Measurements from ENCODE around the gene PABPN1L. TPM values are rescaled to one million over a fixed set of nuclear protein-coding genes. Genes with fewer than 3 reads are reported as not detected.

Gene PABPN1L
- total RNA-seq, 2 donors from 2014 or later, result not detected

DNA sequence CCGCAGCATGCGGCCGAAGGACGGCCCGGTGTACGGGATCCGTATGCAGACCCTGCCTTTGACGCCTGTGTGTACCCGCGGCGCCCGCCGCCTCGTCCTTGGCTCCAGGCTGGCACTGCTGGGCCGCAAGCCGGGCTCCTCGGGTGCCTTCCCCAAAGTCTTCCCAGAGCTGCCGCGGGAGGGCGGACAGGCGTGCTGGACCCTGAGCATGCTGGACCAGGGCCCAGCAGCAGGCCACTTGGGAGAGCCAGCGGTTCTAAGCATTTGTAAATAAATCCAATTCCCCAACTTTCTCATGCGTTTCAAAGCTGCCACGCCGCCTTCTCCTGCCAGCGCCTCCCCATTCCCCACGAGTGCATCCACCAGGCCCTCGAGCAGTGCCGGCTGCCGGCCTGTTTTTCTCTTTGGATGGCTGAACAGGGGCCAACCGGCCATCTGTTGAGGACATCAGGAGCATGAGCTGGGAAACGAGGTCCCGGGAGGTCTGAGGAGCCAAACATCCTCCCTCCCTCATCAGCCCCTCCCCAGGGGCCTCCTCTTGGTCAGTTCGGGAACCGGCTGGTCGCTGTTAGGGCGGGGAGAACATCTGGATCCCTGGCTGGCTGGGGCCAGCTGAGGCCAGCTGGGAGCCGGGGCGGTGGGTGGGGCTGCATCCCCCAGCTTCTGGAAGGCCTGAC, 20.5 kb upstream of the PABPN1L start:
- DNase-seq (ENCODE audit: low spot score), result no peak
- intact Hi-C loops (cut with DNase I), result no loop called here

DNA sequence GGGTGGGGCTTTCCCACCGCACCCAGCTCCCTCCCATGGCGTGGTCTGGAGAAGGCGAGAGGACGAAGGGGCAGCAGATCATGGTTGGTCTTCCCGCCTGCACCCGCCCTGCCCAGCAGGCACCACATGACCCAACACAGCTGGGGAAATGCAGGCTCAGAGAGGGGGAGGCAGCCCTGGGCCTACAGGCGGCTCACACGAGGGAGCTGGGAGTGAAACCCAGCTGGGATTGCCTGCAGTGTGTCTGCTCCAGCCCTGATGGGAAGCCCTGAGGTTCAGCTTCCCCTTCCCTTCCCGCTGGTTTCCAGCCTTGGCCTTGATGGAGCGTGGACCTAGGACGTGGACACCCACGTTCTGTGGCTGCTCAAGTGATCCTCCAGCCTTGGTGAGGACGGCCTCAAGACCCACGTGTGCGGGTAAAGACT, 20.0 kb upstream of the PABPN1L start:
- no peak for DNase-seq (ENCODE audit: low spot score)
- intact Hi-C loops (cut with DNase I), result no loop called here

DNA sequence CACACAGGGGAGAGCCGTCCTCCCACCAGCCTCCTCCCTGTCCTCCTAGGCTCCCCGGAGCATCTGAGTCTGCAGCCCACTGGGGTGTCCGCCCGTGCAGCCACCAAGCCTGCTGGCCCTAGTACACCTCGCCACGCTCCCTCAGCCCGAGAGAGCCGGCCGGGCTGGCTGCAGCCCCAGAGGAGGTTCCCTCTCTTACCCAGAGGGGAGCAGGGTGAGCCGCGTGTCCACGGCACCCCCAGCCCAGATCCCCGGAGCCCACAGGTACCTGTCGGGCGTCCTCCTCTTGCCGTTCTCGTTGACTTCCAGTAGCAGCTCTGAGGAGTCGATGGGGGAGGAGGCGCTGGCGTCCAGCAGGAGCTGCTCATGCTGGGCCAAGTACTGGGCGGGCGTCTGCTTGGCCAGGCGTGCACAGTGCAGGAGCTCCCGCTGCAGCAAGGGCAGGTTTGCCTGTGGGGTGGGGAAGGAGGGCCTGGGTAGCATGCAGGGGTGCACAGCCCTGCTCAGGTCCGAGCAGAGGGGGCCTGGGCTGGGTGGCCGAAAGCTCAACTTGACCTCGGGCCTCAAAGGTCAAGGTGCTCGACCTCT, 19.3 kb upstream of the PABPN1L start:
- no peak for DNase-seq (ENCODE audit: low spot score)
- intact Hi-C loops (cut with DNase I), result no loop called here

DNA sequence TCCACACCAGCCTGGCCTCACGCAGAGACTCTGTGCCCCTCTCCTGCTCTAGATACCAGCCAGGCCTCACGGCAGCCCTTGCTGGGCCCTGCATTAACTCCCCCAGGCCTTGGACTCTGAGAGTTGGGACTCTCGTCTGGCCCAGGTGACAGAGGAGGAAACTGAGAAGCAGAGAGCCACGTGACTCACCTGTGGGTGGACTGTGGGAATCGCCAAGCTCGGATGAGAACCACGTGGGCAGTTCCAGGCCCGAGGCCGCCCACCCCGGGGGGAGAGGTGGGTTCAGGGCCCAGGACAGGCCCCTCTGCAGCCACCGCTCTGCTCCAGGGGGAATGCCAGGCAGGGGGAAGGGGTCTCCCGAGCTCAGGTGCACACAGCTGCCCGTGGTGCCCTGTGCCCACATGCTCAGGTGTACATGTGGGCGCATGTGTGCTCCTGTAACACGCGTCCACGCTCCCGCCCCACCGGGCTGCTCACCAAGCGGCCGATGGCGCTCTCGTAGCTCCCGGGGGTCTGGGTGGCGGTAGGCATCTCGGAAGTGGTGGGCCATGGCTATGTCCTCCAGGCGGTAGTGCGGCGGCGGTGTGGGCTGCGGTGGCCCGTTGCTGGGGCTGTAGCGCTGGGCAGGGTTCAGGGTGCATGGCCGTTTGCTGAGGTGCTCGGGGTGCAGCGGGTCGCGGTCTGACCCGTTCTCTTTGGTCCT, 18.3 kb upstream of the PABPN1L start:
- DNase-seq (ENCODE audit: low spot score), result no peak
- intact Hi-C loops (cut with DNase I), result no loop called here

DNA sequence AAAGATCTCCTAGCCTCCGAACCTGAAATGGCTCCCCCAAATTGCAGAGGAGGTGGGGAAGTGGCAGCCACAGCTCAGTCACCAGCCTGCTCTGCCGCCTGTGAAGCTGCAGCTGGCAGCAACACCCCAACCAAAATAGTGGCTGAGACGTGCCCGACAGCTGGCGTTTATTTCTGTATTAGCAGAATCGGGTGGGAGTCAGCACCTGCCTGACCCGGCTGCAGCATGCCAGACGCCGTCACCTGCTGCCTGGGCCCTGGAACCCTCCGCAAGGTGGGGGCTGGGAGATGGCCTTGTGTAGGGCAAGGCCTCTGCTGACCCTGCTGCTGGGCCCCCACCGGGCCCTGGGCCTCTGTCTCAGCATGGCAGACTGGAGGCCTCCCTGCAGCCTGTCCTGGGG, 17.5 kb upstream of the PABPN1L start:
- no peak for DNase-seq (ENCODE audit: low spot score)
- intact Hi-C loops (cut with DNase I), result no loop called here

DNA sequence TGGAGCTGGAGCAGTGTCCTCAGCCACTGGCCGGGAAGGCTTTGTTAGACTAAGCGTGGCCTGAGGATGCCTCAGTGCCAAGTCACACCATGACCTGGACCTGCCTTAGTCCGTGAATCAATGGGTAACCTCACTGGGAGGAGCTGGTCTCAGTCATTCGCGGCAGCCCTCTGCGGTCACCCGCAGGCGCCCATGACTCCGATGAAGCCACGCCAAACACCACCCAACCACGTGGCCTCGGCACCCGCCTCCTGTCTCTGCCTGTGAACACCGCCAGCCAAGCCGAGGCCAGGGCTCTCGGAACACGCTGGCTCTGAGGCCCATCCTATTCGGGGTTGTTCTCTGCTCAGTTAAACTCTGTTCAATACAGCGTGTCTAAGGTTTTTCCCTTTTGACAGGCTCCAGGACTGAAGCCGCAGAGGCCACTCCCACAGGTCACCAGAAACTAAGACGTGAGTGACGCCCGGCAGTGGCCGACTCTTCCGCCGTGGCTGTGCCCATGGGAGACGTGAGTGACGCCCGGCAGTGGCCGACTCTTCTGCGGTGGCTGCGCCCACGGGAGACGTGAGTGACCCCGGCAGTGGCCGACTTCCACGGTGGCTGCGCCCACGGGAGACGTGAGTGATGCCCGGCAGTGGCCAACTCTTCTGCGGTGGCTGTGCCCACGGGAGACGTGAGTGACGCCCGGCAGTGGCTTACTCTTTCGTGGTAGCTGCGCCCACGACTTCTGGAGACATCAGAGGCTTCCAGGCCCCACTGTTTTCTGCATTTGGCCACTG, 16.8 kb upstream of the PABPN1L start:
- intact Hi-C loops (cut with DNase I), result no loop called here
- no peak for DNase-seq (ENCODE audit: low spot score)

DNA sequence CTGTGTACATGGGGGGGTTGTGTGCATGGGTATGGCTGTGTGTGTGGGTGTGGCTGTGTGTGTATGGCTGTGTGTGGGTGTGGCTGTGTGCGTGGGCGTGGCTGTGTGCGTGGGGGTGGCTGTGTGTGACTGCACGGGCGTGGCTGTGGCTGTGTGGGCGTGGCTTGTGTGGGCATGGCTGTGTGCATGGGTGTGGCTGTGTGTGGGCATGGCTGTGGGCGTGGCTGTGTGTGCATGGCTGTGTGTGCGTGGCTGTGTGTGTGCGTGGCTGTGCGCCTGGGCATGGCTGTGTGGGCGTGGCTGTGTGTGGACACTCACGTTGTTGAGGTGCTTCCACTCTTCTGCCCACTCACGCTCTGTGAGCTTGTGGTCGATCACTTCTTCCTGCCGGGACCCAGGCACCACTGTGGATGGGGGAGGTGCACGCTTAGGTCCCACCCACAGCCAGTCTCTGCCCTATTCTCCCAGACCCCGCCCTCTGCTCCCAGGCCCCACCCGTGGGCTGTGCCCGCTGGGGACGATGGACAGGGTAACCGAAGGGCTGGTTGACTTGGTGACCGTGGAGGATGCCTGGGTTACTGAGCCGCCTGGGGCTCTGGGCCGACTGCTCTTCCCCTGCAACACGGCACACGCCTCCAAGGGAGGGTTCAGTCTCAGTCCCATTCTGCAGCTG, 16.0 kb upstream of the PABPN1L start:
- DNase-seq (ENCODE audit: low spot score), result no peak
- intact Hi-C loops (cut with DNase I), result no loop called here

DNA sequence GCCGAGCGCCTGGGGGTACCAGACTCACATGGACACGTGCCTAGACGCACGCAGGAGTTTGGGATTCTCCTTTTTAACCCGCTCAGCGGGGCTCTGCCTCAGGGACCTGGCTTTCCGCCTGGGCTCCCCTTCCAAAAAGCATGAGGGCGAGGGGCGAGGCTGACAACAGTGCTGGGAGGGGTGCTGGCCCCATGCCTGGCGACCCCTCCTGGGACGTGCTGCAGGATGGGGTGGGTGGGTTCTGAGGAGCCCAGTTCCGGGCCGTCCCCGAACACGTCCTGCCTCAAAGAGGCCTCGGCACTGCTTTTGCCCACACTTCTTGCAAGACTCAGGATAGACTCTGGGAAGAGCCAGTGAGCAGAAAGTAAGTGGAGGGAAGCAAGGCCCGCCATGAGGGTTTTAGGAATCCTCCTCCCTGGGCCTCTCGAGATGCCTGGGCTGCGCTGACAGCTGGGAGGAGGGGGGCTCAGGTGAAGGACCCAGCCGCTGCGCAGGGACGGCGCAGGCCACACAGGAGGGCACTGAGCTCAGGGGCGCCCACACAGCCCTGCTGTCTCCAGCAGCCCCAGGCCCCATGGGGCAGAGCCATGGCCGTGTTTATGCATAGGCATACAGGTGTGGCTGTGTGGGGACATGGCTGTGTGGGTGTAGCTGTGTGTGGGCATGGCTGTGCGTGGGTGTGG, 15.4 kb upstream of the PABPN1L start:
- intact Hi-C loops (cut with DNase I), result no loop called here
- DNase-seq (ENCODE audit: low spot score), result no peak

DNA sequence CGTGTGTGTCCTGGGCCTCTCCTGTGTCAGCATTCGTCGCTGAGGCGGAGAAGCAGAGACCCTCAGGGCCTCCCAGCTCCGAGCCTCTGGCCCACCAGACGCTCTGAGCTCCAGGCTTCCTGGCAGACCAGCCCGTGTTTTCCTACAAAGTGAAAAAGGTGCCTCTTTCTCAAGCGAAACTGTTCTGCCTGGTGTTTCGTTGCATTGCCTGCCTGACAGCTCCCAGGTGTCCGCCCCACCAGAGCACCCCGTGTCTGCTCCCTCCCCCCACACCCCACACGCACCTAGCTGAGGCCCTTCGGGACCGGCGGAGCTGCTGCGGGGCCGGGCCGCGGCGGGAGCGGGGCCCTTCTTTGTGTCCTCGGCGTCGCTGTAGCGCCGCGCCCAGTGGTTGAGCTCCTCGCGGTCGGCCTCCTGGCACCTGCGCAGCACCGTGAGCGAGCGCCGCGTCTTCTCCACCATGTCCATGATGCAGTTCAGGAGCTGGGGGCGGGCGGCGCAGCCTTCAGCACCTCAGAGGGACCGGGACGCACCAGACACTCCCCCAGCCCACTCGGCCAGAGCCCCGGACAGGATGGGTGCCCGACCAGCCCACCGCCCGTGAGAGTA, 14.7 kb upstream of the PABPN1L start:
- DNase-seq (ENCODE audit: low spot score), result no peak
- intact Hi-C loops (cut with DNase I), result no loop called here

DNA sequence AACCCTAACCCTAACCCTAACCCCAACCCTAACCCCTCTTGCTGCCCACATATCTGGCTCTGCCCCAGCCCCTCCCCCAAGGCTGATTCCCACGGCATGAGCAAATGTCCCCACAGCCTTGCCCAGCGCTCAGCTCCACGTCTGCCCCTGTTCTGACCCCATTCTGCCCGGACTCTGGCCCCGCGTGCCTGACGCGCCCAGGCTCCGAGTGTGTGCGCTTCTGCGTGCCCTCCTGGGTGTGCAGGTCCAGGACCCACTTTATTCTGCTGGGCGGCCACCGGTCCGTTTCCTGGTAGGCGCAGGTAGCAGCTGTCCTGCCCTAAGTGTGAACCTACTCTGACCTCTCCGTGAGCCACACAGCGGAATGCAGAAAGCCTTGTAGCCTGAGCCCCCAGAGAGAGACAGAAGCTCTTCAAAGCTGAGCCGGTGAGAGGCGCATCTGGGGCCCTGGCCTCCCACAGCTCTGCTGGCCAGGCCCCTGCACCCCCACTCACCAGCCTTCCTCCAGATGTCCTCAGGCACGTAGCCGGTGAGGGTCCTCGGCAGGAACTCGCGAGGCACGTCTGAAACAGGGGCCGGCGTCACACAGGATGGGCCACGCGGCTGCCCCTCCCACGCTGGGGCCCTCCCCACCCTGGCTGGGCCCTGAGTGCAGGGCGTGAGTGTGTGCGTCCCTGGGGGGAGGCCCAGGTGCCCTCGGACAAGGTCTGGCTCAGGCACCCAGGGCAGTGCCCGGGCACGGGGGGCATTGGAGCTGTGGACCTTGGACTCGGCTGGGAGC, 14.0 kb upstream of the PABPN1L start:
- intact Hi-C loops (cut with DNase I), result no loop called here
- no peak for DNase-seq (ENCODE audit: low spot score)

DNA sequence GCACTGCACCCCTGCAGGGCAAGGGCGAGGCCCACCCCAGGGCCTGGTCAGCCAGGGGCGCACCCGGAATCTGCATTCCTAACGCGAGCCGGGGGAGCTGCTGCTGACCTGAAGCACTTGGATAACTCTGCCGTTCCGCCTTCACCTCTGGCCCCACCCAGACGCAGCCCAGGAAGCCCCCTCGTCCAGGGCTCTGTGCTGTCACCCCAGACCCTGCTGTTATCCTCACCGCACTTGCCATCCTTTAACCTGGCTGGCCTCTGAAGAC, 13.3 kb upstream of the PABPN1L start:
- intact Hi-C loops (cut with DNase I), result no loop called here
- DNase-seq (ENCODE audit: low spot score), result no peak

DNA sequence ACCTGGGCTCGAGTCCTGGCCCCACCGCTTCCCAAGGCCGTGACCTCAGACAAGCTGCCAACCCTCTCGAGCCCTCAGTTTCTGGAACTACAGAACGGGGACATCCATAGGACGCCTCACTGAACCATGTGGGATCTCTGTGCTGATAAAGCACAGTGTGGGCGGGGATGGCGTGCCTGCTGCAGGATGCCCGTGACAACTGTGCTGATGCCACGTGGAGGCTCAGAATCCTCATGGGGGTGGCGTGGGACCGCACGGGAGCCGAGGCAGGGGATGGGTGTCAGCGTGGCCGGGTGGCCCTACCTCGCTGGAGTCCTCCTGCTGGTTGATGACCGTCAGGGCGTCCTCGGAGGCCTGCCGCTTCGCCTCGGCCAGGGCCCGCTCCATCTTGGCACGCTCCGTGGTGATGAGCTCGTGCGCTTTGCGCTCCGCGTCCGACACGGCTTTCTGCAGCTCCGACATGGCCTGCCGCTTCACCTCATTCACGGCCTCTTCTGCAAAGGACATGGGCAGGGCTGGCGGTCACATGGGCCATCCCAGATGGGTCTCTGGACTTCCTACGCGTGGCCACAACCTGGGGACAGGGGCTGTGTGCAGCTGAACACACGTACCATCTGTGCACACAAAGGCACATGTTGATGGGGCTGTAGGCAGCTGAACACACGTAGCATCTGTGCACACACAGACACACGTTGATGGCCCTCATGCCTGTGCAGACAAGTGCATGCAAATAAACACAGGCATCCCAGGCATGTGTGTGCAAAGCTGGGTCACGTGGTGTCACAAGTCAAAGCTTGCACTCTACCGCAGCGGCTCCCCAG, 12.7 kb upstream of the PABPN1L start:
- intact Hi-C loops (cut with DNase I), result no loop called here
- no peak for DNase-seq (ENCODE audit: low spot score)

DNA sequence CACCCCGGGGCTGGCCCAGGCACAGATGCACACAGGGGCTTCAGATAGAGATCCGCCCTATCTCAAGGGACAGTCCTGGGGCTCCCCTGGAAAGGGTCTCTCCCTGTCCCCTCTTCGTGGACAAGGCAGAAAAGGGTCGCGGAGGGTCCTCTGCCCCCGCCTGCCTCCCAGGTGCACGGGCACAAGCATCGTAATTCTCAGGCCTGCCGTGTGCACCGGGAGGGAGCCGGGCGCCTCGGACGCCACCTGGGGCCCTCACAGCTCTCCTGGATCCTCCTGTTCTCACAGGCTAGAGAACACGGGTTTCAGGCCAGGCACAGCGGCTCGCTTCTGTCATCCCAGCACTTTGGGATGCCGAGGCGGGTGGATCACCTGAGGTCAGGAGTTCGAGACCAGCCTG, 11.9 kb upstream of the PABPN1L start:
- intact Hi-C loops (cut with DNase I), result no loop called here
- no peak for DNase-seq (ENCODE audit: low spot score)

DNA sequence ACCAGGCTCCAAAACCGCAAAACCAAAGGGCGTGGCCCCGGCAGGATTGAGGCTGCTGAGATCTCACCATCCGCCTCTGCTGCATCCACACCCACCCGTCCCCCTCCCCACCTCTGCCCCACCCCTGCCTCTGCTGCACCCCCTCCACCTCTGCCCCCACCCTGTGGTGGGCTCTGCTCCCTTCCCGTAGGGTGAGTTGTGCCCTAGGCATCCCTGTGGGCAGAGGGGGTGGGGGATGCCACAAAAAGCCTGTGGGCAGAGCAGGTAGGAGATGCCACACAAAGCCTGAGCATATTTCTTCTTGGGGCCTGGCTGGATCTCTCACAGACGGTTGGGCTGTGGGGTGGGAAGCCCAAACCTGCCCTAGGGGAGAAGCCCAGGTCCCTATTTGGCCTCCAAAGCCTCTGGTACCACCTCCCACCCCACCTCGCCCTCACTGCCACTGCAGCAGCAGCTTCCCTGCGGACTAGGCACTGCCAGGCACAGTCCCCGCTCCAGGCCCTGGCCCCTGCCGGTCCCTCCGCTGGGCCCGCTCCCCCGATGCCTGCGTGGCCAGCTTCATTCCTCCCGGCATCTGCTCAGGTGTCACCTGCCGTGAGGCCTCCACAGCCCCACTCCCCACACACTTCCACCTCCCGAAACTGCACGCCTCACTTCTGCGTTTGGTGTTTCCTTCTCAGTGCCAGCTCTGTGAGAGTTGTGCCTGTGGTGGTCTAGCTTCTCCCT, 11.3 kb upstream of the PABPN1L start:
- intact Hi-C loops (cut with DNase I), result no loop called here

DNA sequence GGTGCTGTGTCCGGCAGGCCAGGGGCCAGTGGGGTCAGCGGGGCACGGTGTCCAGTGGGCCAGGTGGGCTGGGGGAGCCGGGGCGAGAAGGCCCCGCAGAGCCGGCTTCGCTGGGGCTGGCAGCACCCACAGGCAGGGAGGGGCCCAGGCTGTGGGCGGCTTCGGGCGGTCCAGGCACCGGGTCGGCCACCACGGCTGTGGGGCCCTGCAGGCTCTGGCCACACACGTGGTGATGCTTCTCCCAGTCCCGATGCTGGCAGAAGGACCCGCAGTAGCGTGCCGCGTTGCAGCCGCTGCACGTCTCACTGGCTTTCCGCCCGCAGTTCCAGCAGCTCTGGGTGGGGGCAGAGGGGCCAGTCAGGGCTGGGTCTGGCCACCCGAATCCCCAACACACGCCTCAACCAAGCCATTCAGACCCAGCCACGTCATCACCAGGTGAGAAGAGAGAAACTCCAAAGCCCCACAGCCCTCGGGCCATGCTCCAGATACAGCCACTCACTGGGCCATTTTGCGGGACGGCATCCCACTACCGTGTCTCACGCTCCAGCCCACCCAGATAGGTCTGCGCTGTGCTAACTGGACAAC, 10.6 kb upstream of the PABPN1L start:
- DNase-seq (ENCODE audit: low spot score), result no peak
- intact Hi-C loops (cut with DNase I), result no loop called here

More for the DNA sequence above, 11.3 kb upstream of the PABPN1L start:
- no peak for DNase-seq (ENCODE audit: low spot score)

DNA sequence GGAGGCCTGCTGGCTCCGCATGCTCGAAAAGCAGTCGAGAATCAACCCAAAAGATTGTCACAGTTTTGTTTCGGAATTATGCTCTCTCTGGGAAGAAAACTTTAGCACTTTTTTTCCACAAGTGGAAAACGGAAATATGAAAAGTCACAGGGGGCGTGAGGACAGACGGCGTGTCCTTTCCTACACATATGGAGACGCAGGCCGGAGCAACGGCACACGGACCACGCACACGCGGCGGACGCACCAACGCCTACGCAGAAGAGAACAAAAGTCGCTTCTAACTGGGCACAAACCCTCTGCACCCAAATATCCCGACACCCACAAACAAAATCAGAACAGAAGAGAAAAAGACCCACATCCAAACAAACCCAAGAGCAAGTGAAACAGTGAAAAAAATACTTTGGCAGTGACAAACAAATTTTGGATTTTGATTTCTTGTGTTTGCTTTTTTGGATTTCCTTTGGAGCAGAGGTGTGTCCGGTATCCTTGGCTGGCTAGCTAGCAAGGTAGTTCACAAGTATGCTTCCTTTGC, 9.3 kb upstream of the PABPN1L start:
- intact Hi-C loops (cut with DNase I), result no loop called here
- no peak for DNase-seq (ENCODE audit: low spot score)
